SK-N-SH (cell line): ENCODE measurements around the gene TTC17. TPM values are rescaled to one million over a fixed set of nuclear protein-coding genes. Genes with fewer than 3 reads are reported as not detected.

Source experiments
- CTCF ChIA-PET: fragments of 300-600, 350-600 bp; formaldehyde crosslinking; extraction: SDS; loops from one replicate; lab custom pipeline; 2021; lab: Yijun Ruan, JAX
- POLR2A ChIA-PET: fragments of 350-600 bp; sonication (Branson Sonifier 250); formaldehyde crosslinking; extraction: SDS; loops from one replicate; lab custom pipeline; 2020; ENCODE audit warnings: antibody characterized with exemption, inconsistent platforms; lab: Yijun Ruan, JAX
- DNase-seq: peaks from one replicate; pipeline ENCODE4 v3.0.0; 2012
- H2AFZ ChIP-seq: fragments of 200-600 bp; sonication (generic); 2 replicates; pipeline ENCODE4 v1.8.1; 2016; ENCODE audit warnings: antibody characterized with exemption, mild to moderate bottlenecking, low read depth
- H3F3A ChIP-seq: fragments of 200-600 bp; sonication (generic); replicated peaks from 2 replicates; pipeline ENCODE3; 2016; ENCODE audit warnings: antibody characterized with exemption, mild to moderate bottlenecking; ENCODE audit not compliant: insufficient read depth
- H3K27ac ChIP-seq, 2 experiments: fragments of 200-500 bp in 1 of 2; fragments of 200-600 bp in 1 of 2; sonication (Bioruptor generic) in 1 of 2; sonication (generic), shearing (Covaris generic) in 1 of 2; 2 replicates each; pipeline versions ENCODE4 v1.5.1 to v1.6.1; 2014 to 2016; ENCODE audit warnings: low read depth in 2 of 2, inconsistent platforms in 1 of 2, low read length in 1 of 2, mild to moderate bottlenecking in 1 of 2, mixed read lengths in 1 of 2
- H3K27me3 ChIP-seq: fragments of 200-600 bp; sonication (generic), shearing (Covaris generic); 2 replicates; pipeline ENCODE4 v1.6.1; 2016; ENCODE audit warnings: mixed run types; ENCODE audit not compliant: insufficient read depth
- H3K36me3 ChIP-seq, 2 experiments: fragments of 200-500 bp in 1 of 2; fragments of 200-600 bp in 1 of 2; sonication (Bioruptor generic) in 1 of 2; sonication (generic) in 1 of 2; replicated peaks in 1 of 2; 2 replicates each; pipeline versions ENCODE3 to v1.5.1; 2014 to 2016; ENCODE audit warnings: low read length in 1 of 2, mild to moderate bottlenecking in 1 of 2; ENCODE audit not compliant: insufficient read depth in 2 of 2, control insufficient read depth in 1 of 2
- H3K4me1 ChIP-seq, 2 experiments: fragments of 200-500 bp in 1 of 2; fragments of 200-600 bp in 1 of 2; sonication (Bioruptor generic) in 1 of 2; sonication (generic), shearing (Covaris generic) in 1 of 2; 2 replicates each; pipeline versions ENCODE4 v1.5.1 to v1.6.1; 2014 to 2016; ENCODE audit warnings: low read depth in 1 of 2, low read length in 1 of 2, mixed run types in 1 of 2; ENCODE audit not compliant: insufficient read depth in 2 of 2, control insufficient read depth in 1 of 2
- H3K4me2 ChIP-seq: fragments of 200-600 bp; sonication (generic), shearing (Covaris generic); 2 replicates; pipeline ENCODE4 v1.6.1; 2017; ENCODE audit warnings: mixed run types
- H3K4me3 ChIP-seq, 2 experiments: fragments of 200-500 bp in 1 of 2; fragments of 200-600 bp in 1 of 2; sonication (Bioruptor generic) in 1 of 2; sonication (generic), shearing (Covaris generic) in 1 of 2; 2 replicates each; pipeline versions ENCODE4 v1.5.1 to v1.8.1; 2014 to 2016; ENCODE audit warnings: low read depth in 2 of 2, inconsistent platforms in 1 of 2, low read length in 1 of 2, mild to moderate bottlenecking in 1 of 2, mixed read lengths in 1 of 2, moderate library complexity in 1 of 2
- H3K79me2 ChIP-seq: fragments of 200-600 bp; sonication (generic); 2 replicates; pipeline ENCODE4 v1.8.1; 2017; ENCODE audit warnings: mild to moderate bottlenecking; ENCODE audit not compliant: insufficient read depth
- H3K9ac ChIP-seq: fragments of 200-600 bp; sonication (generic); 2 replicates; pipeline ENCODE4 v1.6.1; 2017; ENCODE audit warnings: mixed run types
- H3K9me2 ChIP-seq: fragments of 200-600 bp; sonication (generic); 2 replicates; pipeline ENCODE4 v1.6.1; 2017; ENCODE audit warnings: mixed run types
- H3K9me3 ChIP-seq: fragments of 200-600 bp; sonication (generic); 2 replicates; pipeline ENCODE4 v1.6.1; 2017; ENCODE audit warnings: mixed run types, mild to moderate bottlenecking, moderate library complexity
- H4K20me1 ChIP-seq: fragments of 200-600 bp; sonication (generic); 2 replicates; pipeline ENCODE4 v1.6.1; 2017; ENCODE audit warnings: mild to moderate bottlenecking, mixed run types; ENCODE audit not compliant: insufficient read depth
- CHD2 ChIP-seq: fragments of 150-350 bp; IDR thresholded peaks from 2 replicates; pipeline ENCODE4 v1.6.1; 2018; ENCODE audit warnings: low read length; ENCODE audit not compliant: partially characterized antibody
- ELF1 ChIP-seq: IDR thresholded peaks from 2 replicates; pipeline ENCODE4 v1.4.0; 2012
- EP300 ChIP-seq, 2 experiments: IDR thresholded peaks; 2 replicates each; pipeline versions ENCODE4 v1.4.0 to v1.6.1; 2012; ENCODE audit warnings: borderline replicate concordance in 1 of 2, low read depth in 1 of 2, low read length in 1 of 2
- EZH2phosphoT487 ChIP-seq: fragments of 200-600 bp; sonication (generic); IDR thresholded peaks from 2 replicates; pipeline ENCODE4 v1.6.1; 2017; ENCODE audit warnings: low read depth, mixed run types, mild to moderate bottlenecking, antibody characterized with exemption, moderate library complexity, borderline replicate concordance
- FOXM1 ChIP-seq: IDR thresholded peaks from 2 replicates; pipeline ENCODE4 v1.4.0; 2012; ENCODE audit warnings: low read depth, mild to moderate bottlenecking
- JUND ChIP-seq: IDR thresholded peaks from 2 replicates; pipeline ENCODE4 v1.4.0; 2012
- MXI1 ChIP-seq: IDR thresholded peaks from 2 replicates; pipeline ENCODE4 v1.6.1; 2012; ENCODE audit warnings: mild to moderate bottlenecking, low read depth, low read length, improper control_type of control experiment
- NFIC ChIP-seq: IDR thresholded peaks from 2 replicates; pipeline ENCODE4 v1.4.0; 2012; ENCODE audit warnings: borderline replicate concordance
- POLR2AphosphoS5 ChIP-seq: IDR thresholded peaks from 2 replicates; pipeline ENCODE4 v1.6.1; 2012; ENCODE audit warnings: low read depth, low read length
- RCOR1 ChIP-seq: fragments of 150-350 bp; IDR thresholded peaks from 2 replicates; pipeline ENCODE4 v1.6.1; 2017; ENCODE audit warnings: antibody characterized with exemption, low read length
- RFX5 ChIP-seq: IDR thresholded peaks from 2 replicates; pipeline ENCODE4 v1.6.1; 2012; ENCODE audit warnings: mild to moderate bottlenecking, improper control_type of control experiment, low read length
- RXRA ChIP-seq: IDR thresholded peaks from 2 replicates; pipeline ENCODE4 v1.4.0; 2012; ENCODE audit warnings: low read depth, mild to moderate bottlenecking, borderline replicate concordance
- SIN3A ChIP-seq: IDR thresholded peaks from 2 replicates; pipeline ENCODE4 v1.6.1; 2012; ENCODE audit warnings: low read depth, mild to moderate bottlenecking, low read length, moderate library complexity, borderline replicate concordance
- SMC3 ChIP-seq: IDR thresholded peaks from 2 replicates; pipeline ENCODE4 v1.6.1; 2012; ENCODE audit warnings: low read depth, low read length, improper control_type of control experiment
- TAF1 ChIP-seq: IDR thresholded peaks from 2 replicates; pipeline ENCODE4 v1.6.1; 2012; ENCODE audit warnings: low read depth, mild to moderate bottlenecking, low read length, moderate library complexity, borderline replicate concordance
- USF1 ChIP-seq: IDR thresholded peaks from 2 replicates; pipeline ENCODE4 v1.4.0; 2012; ENCODE audit warnings: low read depth, borderline replicate concordance
- YY1 ChIP-seq: IDR thresholded peaks from 2 replicates; pipeline ENCODE4 v1.4.0; 2012; ENCODE audit warnings: low read depth, mild to moderate bottlenecking
- ZBTB33 ChIP-seq: IDR thresholded peaks from 2 replicates; pipeline ENCODE4 v1.4.0; 2012; ENCODE audit warnings: low read depth, borderline replicate concordance
- WGBS: methylation state at CpG from one replicate; pipeline ENCODE4 v1.1.6; 2017; ENCODE audit warnings: low lambda C conversion rate; 5-methylcytosine and 5-hydroxymethylcytosine counted together
- polyA plus RNA-seq, 3 experiments: library from polyadenylated mRNA; depleted of rRNA; stranded (reverse); fragments of >200 nt; gene quantifications; 2 replicates each; pipeline ENCODE4 v1.2.3, GENCODE V29; 2012
- TF ChIP-seq, protein P1 (sequence below): fragments of 150-350 bp; IDR thresholded peaks from 2 replicates; pipeline ENCODE4 v1.6.1; 2017; ENCODE audit warnings: antibody characterized with exemption, low read length, low read depth, borderline replicate concordance
- TF ChIP-seq, protein P2 (sequence below): IDR thresholded peaks from 2 replicates; pipeline ENCODE4; 2012

Gene TTC17
- polyA plus RNA-seq, 1 of the 3 experiments (the other 2 are of a cell fraction) = 66.0 TPM

- no peaks in the 10 kb centered on the region for H3K9me2 ChIP-seq
- H3K36me3 ChIP-seq = no peaks in the 10 kb centered on the region
- H3F3A ChIP-seq = no peaks in the 10 kb centered on the region
- ChIA-PET POLR2A (no interaction called here), CTCF (interaction anchor here (0.6 kb wide), 1 partner anchor 20 kb away, joined by 3 read pairs; no protein-coding TSS in a partner anchor)
- no peaks in the 10 kb centered on the region; the same call in 1 of the 2 replicates for H3K27me3 ChIP-seq
- H3K9me3 ChIP-seq = no peaks in the 10 kb centered on the region
- 40% methylated on average over 2 of the region's 2 CpGs for WGBS
- TF ChIP-seq RFX5 = no peak
- no peak for TF ChIP-seq USF1
- no peak for TF ChIP-seq SMC3
- no peak for TF ChIP-seq YY1
- no peak for TF ChIP-seq JUND
- no peak for TF ChIP-seq FOXM1
- no peak for TF ChIP-seq RCOR1
- no peak for TF ChIP-seq TAF1
- TF ChIP-seq, protein P1, sequence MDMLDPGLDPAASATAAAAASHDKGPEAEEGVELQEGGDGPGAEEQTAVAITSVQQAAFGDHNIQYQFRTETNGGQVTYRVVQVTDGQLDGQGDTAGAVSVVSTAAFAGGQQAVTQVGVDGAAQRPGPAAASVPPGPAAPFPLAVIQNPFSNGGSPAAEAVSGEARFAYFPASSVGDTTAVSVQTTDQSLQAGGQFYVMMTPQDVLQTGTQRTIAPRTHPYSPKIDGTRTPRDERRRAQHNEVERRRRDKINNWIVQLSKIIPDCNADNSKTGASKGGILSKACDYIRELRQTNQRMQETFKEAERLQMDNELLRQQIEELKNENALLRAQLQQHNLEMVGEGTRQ = no peak
- no peak for TF ChIP-seq ZBTB33
- no peak for TF ChIP-seq ELF1
- TF ChIP-seq POLR2AphosphoS5 = no peak
- no peak for TF ChIP-seq NFIC
- TF ChIP-seq, protein P2, sequence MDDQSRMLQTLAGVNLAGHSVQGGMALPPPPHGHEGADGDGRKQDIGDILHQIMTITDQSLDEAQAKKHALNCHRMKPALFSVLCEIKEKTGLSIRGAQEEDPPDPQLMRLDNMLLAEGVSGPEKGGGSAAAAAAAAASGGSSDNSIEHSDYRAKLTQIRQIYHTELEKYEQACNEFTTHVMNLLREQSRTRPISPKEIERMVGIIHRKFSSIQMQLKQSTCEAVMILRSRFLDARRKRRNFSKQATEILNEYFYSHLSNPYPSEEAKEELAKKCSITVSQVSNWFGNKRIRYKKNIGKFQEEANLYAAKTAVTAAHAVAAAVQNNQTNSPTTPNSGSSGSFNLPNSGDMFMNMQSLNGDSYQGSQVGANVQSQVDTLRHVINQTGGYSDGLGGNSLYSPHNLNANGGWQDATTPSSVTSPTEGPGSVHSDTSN = no peak
- TF ChIP-seq MXI1 = no peak
- TF ChIP-seq SIN3A = no peak
- no peak for TF ChIP-seq RXRA
- no peak for TF ChIP-seq EZH2phosphoT487
- no peak for TF ChIP-seq CHD2
- no peak for TF ChIP-seq EP300 (IDR thresholded peaks at IDR 0.05; ENCODE audit: borderline replicate concordance in 1 of 2, low read depth in 1 of 2, low read length in 1 of 2)
- no peaks in the 10 kb centered on the region for H4K20me1 ChIP-seq
- no peak overlapping the region for H3K9ac ChIP-seq
- no peak for DNase-seq
- H3K4me3 ChIP-seq = no peak overlapping the region
- no peak overlapping the region for H3K4me2 ChIP-seq
- H3K4me1 ChIP-seq = no peaks in the 10 kb centered on the region
- H3K79me2 ChIP-seq = no peaks in the 10 kb centered on the region
- H2AFZ ChIP-seq = no peak overlapping the region
- H3K27ac ChIP-seq = no peak overlapping the region
Measured at GRCh38 chr11:43523632-43524031, 164.9 kb downstream of the TTC17 start.
